ENCODE measurements around the gene TNFRSF8.

The TNFRSF8 gene

GRCh38 chr1:12178511-12178910 is 115.4 kb downstream of the TNFRSF8 start:
- DNase-seq = no peak

GRCh38 chr1:12179111-12179519 is 116.0 kb downstream of the TNFRSF8 start:
- DNase-seq = peak; percentile 83

- DNase-seq = no peak
Measured at GRCh38 chr1:12179676-12180075, 116.6 kb downstream of the TNFRSF8 start.

- no peak for DNase-seq
Measured at GRCh38 chr1:12180315-12180714, 117.2 kb downstream of the TNFRSF8 start.

- DNase-seq = no peak
Measured at GRCh38 chr1:12180903-12181302, 117.8 kb downstream of the TNFRSF8 start.

GRCh38 chr1:12181568-12181967 is 118.5 kb downstream of the TNFRSF8 start:
- no peak for DNase-seq

- no peak for DNase-seq
Measured at GRCh38 chr1:12182410-12182984, 119.4 kb downstream of the TNFRSF8 start.

- no peak for DNase-seq
Measured at GRCh38 chr1:12183095-12183794, 120.1 kb downstream of the TNFRSF8 start.

GRCh38 chr1:12184008-12184681 is 121.0 kb downstream of the TNFRSF8 start:
- DNase-seq = no peak

GRCh38 chr1:12185036-12185917 is 122.2 kb downstream of the TNFRSF8 start:
- DNase-seq = no peak

- no peak for DNase-seq
Measured at GRCh38 chr1:12185918-12186678, 123.0 kb downstream of the TNFRSF8 start.

- no peak for DNase-seq
Measured at GRCh38 chr1:12186679-12186985, 123.5 kb downstream of the TNFRSF8 start.

- DNase-seq = no peak
Measured at GRCh38 chr1:12188115-12188514, 125.0 kb downstream of the TNFRSF8 start.

- DNase-seq = no peak
Measured at GRCh38 chr1:12188657-12189327, 125.7 kb downstream of the TNFRSF8 start.

GRCh38 chr1:12189328-12189682 is 126.2 kb downstream of the TNFRSF8 start:
- no peak for DNase-seq

- DNase-seq = no peak
Measured at GRCh38 chr1:12191242-12192032, 128.3 kb downstream of the TNFRSF8 start.

Measured in CD4-positive, alpha-beta T cell treated with Interleukin-12 subunit alpha and Interleukin-12 subunit beta, for 1 hour (primary cell).